GM12878 (cell line): Measurements from ENCODE around the gene FGFRL1. TPM values are rescaled to one million over a fixed set of nuclear protein-coding genes. Genes with fewer than 3 reads are reported as not detected.

Source experiments
- ATAC-seq: fragments of 200-7000 bp; cut with Tn5 transposase; 3 replicates; pipeline ENCODE4 v1.9.1; 2020; ENCODE audit warnings: mild to moderate bottlenecking, moderate library complexity
- BruUV-seq: library from RNA; stranded (reverse); fragments of 400-500 nt; replicated peaks from 2 replicates; lab custom pipeline; 2021; lab: Mats Ljungman, UMichigan
- CTCF ChIA-PET: fragments of 300-600 bp; sonication (Branson Sonifier 250); formaldehyde crosslinking; extraction: SDS; loops from one replicate; lab custom pipeline; 2021; ENCODE audit warnings: inconsistent platforms; lab: Yijun Ruan, JAX
- POLR2A ChIA-PET: fragments of 350-600 bp; formaldehyde crosslinking; extraction: SDS; loops from one replicate; lab custom pipeline; 2021; ENCODE audit warnings: inconsistent platforms; lab: Charles Lee
- RAD21 ChIA-PET: fragments of 300-600 bp; sonication (Branson Sonifier 250); formaldehyde crosslinking; loops from one replicate; lab custom pipeline; 2023; ENCODE audit warnings: antibody characterized with exemption; ENCODE audit not compliant: unreplicated experiment; lab: Charles Lee
- SMC1A ChIA-PET: fragments of 300-600 bp; sonication (Branson Sonifier 250); formaldehyde crosslinking; loops from one replicate; lab custom pipeline; 2023; ENCODE audit not compliant: unreplicated experiment, uncharacterized antibody; lab: Charles Lee
- DNase-seq: peaks from one replicate; pipeline ENCODE4 v3.0.0-alpha.2; 2011; ENCODE audit warnings: low read depth, low spot score
- FAIRE-seq: peaks from 3 replicates; lab custom pipeline; 2011; peaks lifted over from hg19 to GRCh38; lab: Jason Lieb, UNC
- H2AFZ ChIP-seq: 2 replicates; pipeline ENCODE4 v1.6.0; 2011; ENCODE audit warnings: low read depth, low read length, control low read depth; ENCODE audit not compliant: control insufficient read depth
- H3K27ac ChIP-seq: 2 replicates; pipeline ENCODE4 v1.5.1; 2011; ENCODE audit warnings: control low read depth; ENCODE audit not compliant: control insufficient read depth, insufficient read depth
- H3K27me3 ChIP-seq, 2 experiments: replicated peaks in 1 of 2; 2 replicates each; pipeline versions ENCODE4 v1.6.0 to v1.6.1; 2011; ENCODE audit warnings: low read length in 1 of 2; ENCODE audit not compliant: control insufficient read depth in 2 of 2, insufficient read depth in 2 of 2
- H3K36me3 ChIP-seq, 2 experiments: 2 replicates each; pipeline ENCODE4 v1.5.1; 2011; ENCODE audit warnings: low read length in 1 of 2; ENCODE audit not compliant: control insufficient read depth in 2 of 2, insufficient read depth in 2 of 2
- H3K4me1 ChIP-seq: 2 replicates; pipeline ENCODE4 v1.6.1; 2011; ENCODE audit warnings: mild to moderate bottlenecking, low read length, moderate library complexity, mixed read lengths; ENCODE audit not compliant: control insufficient read depth, insufficient read depth
- H3K4me2 ChIP-seq: 2 replicates; pipeline ENCODE4 v1.6.0; 2011; ENCODE audit warnings: control low read depth; ENCODE audit not compliant: control insufficient read depth, insufficient read depth
- H3K4me3 ChIP-seq: fragments of 200-600 bp; sonication (generic); 2 replicates; pipeline ENCODE4 v1.5.1; 2016
- H3K79me2 ChIP-seq: 2 replicates; pipeline ENCODE4 v1.6.0; 2011; ENCODE audit warnings: low read length; ENCODE audit not compliant: control insufficient read depth, insufficient read depth
- H3K9ac ChIP-seq: 2 replicates; pipeline ENCODE4 v1.8.0; 2011; ENCODE audit warnings: low read length, control low read depth, mixed read lengths; ENCODE audit not compliant: control insufficient read depth, insufficient read depth
- H3K9me3 ChIP-seq: replicated peaks from 3 replicates; pipeline ENCODE4 v1.5.1; 2011; ENCODE audit warnings: mild to moderate bottlenecking, low read length; ENCODE audit not compliant: control insufficient read depth, insufficient read depth
- H4K20me1 ChIP-seq: 2 replicates; pipeline ENCODE4 v1.6.0; 2011; ENCODE audit not compliant: control insufficient read depth, insufficient read depth
- ATF3 ChIP-seq: IDR thresholded peaks from 2 replicates; pipeline ENCODE4 v1.6.1; 2011; ENCODE audit warnings: low read depth, mild to moderate bottlenecking, low read length, moderate library complexity, borderline replicate concordance; ENCODE audit errors: extremely low read depth
- CHD1 ChIP-seq: IDR thresholded peaks from 2 replicates; pipeline ENCODE4 v1.6.1; 2012; ENCODE audit warnings: low read depth, low read length, improper control_type of control experiment
- CHD2 ChIP-seq: IDR thresholded peaks from 2 replicates; pipeline ENCODE4 v1.6.1; 2011; ENCODE audit warnings: low read depth, low read length, improper control_type of control experiment, borderline replicate concordance
- KAT2A ChIP-seq: conservative IDR thresholded peaks from 2 replicates; pipeline ENCODE4 v1.6.1; 2011; ENCODE audit warnings: low read depth, low read length; ENCODE audit not compliant: control insufficient read depth
- MXI1 ChIP-seq: fragments of 150-350 bp; IDR thresholded peaks from 2 replicates; pipeline ENCODE4 v1.6.1; 2011; ENCODE audit warnings: low read depth, mild to moderate bottlenecking, inconsistent platforms, low read length, improper control_type of control experiment
- RB1 ChIP-seq: fragments of 450-650 bp; formaldehyde crosslinking; IDR thresholded peaks from 2 replicates; pipeline ENCODE4 v1.6.1; 2017; ENCODE audit warnings: mild to moderate bottlenecking, borderline replicate concordance
- RBBP5 ChIP-seq: fragments of 200-600 bp; sonication (generic); conservative IDR thresholded peaks from 2 replicates; pipeline ENCODE4 v1.6.1; 2016
- SMC3 ChIP-seq: IDR thresholded peaks from 2 replicates; pipeline ENCODE4 v1.6.1; 2011; ENCODE audit warnings: low read length, improper control_type of control experiment, borderline replicate concordance
- WGBS: methylation state at CpG from one replicate; pipeline ENCODE4 v1.1.6; 2016; ENCODE audit warnings: low lambda C conversion rate; ENCODE audit not compliant: insufficient replicate concordance, insufficient coverage; ENCODE audit errors: missing lambda C conversion rate; 5-methylcytosine and 5-hydroxymethylcytosine counted together
- in situ Hi-C: fragments of 300-500 bp; cut with MboI; formaldehyde crosslinking; loops from 9 replicates; pipeline ENCODE4 v1.14.3; 2018; ENCODE audit warnings: mixed read lengths
- intact Hi-C: fragments of 100-400 bp; cut with micrococcal nuclease; formaldehyde crosslinking; loops from one replicate; pipeline ENCODE4 v1.14.2; 2022; ENCODE audit not compliant: unreplicated experiment
- polyA plus RNA-seq, 11 experiments: library from polyadenylated mRNA; depleted of rRNA in 4 of 11; unstranded in 6 of 11; stranded (reverse) in 5 of 11; fragments of >200 nt; fragmentation: Nextera tagmentation in 4 of 11; fragmentation: Illumina TruSeq in 1 of 11; extraction: Ambion mirVana in 4 of 11; extraction: Trizol in 1 of 11; gene quantifications; 1 replicate in 1 of 11; 2 replicates in 10 of 11; pipeline versions ENCODE4 v1.2.1 to v1.2.3, GENCODE V29; 2011 to 2016; ENCODE audit warnings: inconsistent platforms in 2 of 11, missing spikeins in 2 of 11, low read depth in 1 of 11
- total RNA-seq, 4 experiments: library from RNA; depleted of rRNA in 3 of 4; stranded (reverse); fragments of >200 nt in 3 of 4; fragmentation: Illumina TruSeq in 1 of 4; extraction: Trizol in 1 of 4; gene quantifications; 2 replicates each; pipeline versions ENCODE4 v1.2.1 to v1.2.3, GENCODE V29; 2013 to 2021

Gene FGFRL1
- total and polyA plus RNA-seq, 10 of the 15 experiments (the other 5 are each of a cell fraction or from before 2014, with no cell fraction given), result 0.02 to 1.5 (median 0.29) TPM; not detected in 2

- Histone ChIP-seq H3K4me2 (no peak overlapping the region), H3K27ac (no peak overlapping the region), H3K9me3 (peaks cover 1% of the 10 kb centered on the region; the same call in 1 of the 3 replicates), H2AFZ (no peak overlapping the region), H3K4me1 (no peaks in the 10 kb centered on the region), H3K79me2 (no peaks in the 10 kb centered on the region), H4K20me1 (no peaks in the 10 kb centered on the region), H3K27me3 (peaks cover 0 to 2% of the 10 kb centered on the region in 2 experiments; a peak in 1 of 4 replicates), H3K36me3 (no peaks in the 10 kb centered on the region), H3K9ac (no peak overlapping the region), H3K4me3 (no peak overlapping the region)
- ChIA-PET RAD21 (no interaction called here), SMC1A (no interaction called here), CTCF (no interaction called here), POLR2A (no interaction called here)
- WGBS, result 69% methylated on average over 40 of the region's 40 CpGs
- no peak for TF ChIP-seq RB1
- TF ChIP-seq ATF3, result no peak
- no peak for TF ChIP-seq CHD1
- TF ChIP-seq MXI1, result no peak
- no peak for TF ChIP-seq SMC3
- TF ChIP-seq KAT2A, result no peak
- no peak for TF ChIP-seq CHD2
- no peak for TF ChIP-seq RBBP5
- DNase-seq (no peak), FAIRE-seq (no peak), ATAC-seq (no peak)
- in situ Hi-C loops, result no loop called here
- no TSS peak for BruUV-seq
- intact Hi-C loops, result no loop called here
These were observed 39.2 kb downstream of the FGFRL1 start for GRCh38 chr4:1050486-1051213.
